ENCODE measurements around the gene SRPX2.
A peak's percentile ranks its signal among the peaks of the same experiment; 100 is the strongest.

The SRPX2 gene

GRCh38 chrX:100650841-100651240 lies 6.8 kb downstream of the SRPX2 start:
- DNase-seq: no peak

- no peak for DNase-seq
Observed at GRCh38 chrX:100652266-100652665, 8.3 kb downstream of the SRPX2 start.

- DNase-seq: no peak
Observed at GRCh38 chrX:100654261-100654660, 10.3 kb downstream of the SRPX2 start.

GRCh38 chrX:100658941-100659381 lies 15.0 kb downstream of the SRPX2 start:
- DNase-seq: no peak

GRCh38 chrX:100659431-100660137 lies 15.6 kb downstream of the SRPX2 start:
- DNase-seq: no peak

- DNase-seq: no peak
Observed at GRCh38 chrX:100662170-100662569, 18.2 kb downstream of the SRPX2 start.

GRCh38 chrX:100662796-100663195 lies 18.8 kb downstream of the SRPX2 start:
- no peak for DNase-seq

- DNase-seq: no peak
Observed at GRCh38 chrX:100663642-100664041, 19.6 kb downstream of the SRPX2 start.

GRCh38 chrX:100672966-100673365 lies 29.0 kb downstream of the SRPX2 start:
- no peak for DNase-seq

- no peak for DNase-seq
Observed at GRCh38 chrX:100673397-100673953, 29.5 kb downstream of the SRPX2 start.

GRCh38 chrX:100674705-100675104 lies 30.7 kb downstream of the SRPX2 start:
- no peak for DNase-seq

GRCh38 chrX:100677611-100678181 lies 33.7 kb downstream of the SRPX2 start:
- DNase-seq: no peak

GRCh38 chrX:100680756-100681155 lies 36.8 kb downstream of the SRPX2 start:
- no peak for DNase-seq

GRCh38 chrX:100681599-100681998 lies 37.6 kb downstream of the SRPX2 start:
- no peak for DNase-seq

GRCh38 chrX:100682939-100683338 lies 38.9 kb downstream of the SRPX2 start:
- no peak for DNase-seq

GRCh38 chrX:100685284-100685996 lies 41.4 kb downstream of the SRPX2 start:
- DNase-seq: peak; percentile 31

- no peak for DNase-seq
Observed at GRCh38 chrX:100685997-100686305, 42.0 kb downstream of the SRPX2 start.

GRCh38 chrX:100687128-100687527 lies 43.1 kb downstream of the SRPX2 start:
- DNase-seq: no peak

- DNase-seq: no peak
Observed at GRCh38 chrX:100687546-100687945, 43.5 kb downstream of the SRPX2 start.

GRCh38 chrX:100695302-100695701 lies 51.3 kb downstream of the SRPX2 start:
- DNase-seq: no peak

GRCh38 chrX:100695991-100696390 lies 52.0 kb downstream of the SRPX2 start:
- DNase-seq: no peak

GRCh38 chrX:100696699-100697351 lies 52.8 kb downstream of the SRPX2 start:
- DNase-seq: no peak

- no peak for DNase-seq
Observed at GRCh38 chrX:100698551-100698950, 54.6 kb downstream of the SRPX2 start.

- no peak for DNase-seq
Observed at GRCh38 chrX:100700809-100701208, 56.8 kb downstream of the SRPX2 start.

Measured in NCI-H1417 treated with DMSO at 0.1 percent for 48 hours (cell line).